ENCODE measurements around the gene FHIT. TPM values are rescaled to one million over a fixed set of nuclear protein-coding genes. Genes with fewer than 3 reads are reported as not detected.
"Not testable (repeated sequence)": the region's sequence is repeated elsewhere in the genome, so short reads cannot be mapped to it uniquely, and the experiment has no call there.

Gene FHIT
- polyA plus RNA-seq, 12 donors, result 3.8 to 10.9 (median 5.4) TPM; not detected in 2

DNA sequence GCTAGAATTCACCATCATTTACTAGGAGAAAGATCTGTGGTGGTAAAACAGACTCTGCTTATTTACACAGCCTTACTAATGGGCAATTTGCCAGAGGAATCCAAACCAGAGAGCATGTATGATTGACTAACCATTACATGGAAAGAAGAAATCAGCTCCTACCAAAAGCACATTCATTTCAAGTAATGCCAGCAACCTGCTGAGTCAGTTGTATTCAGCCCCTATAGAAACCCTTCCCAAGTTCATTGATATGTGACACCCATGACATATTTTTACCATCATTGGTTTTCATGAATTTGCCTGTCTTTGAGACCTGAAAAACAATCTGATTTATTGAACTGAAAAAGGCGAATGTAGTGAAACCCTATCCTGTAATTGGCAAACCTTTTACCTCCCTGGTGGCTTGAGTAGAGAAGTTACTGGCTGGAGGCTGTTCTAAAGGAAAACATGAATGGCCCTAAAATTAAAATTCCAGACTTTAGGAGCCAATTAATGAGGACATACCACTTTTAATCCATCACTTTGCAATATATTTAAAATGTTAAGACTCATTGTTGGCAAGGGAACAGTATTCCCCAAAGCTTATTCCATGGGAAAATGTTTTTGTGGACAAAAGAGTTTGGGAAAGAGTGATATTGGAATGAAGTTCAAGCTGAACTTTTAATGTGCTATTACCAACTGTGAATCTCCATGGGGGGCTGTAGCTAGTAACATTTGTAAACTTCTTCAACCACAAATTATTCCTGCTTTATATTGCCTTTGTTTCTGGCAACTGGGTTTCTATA lies 542.9 kb downstream of the FHIT start:
- DNase-seq, result no peak

DNA sequence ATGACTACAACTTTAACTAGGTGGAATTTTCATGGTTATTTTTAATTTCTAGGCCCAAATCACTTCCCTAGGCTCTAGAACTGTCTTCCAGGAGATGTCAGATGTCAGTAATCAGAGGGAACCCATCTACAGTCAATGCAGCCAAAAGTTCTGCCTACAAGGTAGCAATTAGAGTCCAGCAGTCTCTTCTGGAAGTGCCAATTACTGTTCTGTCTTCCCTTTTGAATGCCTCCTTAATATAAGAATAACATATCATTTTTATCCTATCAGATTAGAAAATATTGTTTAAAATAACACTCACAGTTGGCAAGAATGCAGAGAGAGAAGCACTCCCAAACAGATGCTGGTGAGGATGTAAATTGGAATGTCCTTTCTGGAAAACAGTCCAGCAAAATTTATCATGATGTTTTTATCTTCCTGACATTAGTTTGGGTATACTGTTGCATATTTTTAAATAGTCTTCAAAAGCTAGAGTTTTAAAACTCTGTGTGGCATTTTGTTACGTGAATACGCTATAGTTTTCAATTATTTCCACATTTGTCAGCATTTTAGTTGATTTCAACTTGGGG lies 543.7 kb downstream of the FHIT start:
- DNase-seq, result no peak

DNA sequence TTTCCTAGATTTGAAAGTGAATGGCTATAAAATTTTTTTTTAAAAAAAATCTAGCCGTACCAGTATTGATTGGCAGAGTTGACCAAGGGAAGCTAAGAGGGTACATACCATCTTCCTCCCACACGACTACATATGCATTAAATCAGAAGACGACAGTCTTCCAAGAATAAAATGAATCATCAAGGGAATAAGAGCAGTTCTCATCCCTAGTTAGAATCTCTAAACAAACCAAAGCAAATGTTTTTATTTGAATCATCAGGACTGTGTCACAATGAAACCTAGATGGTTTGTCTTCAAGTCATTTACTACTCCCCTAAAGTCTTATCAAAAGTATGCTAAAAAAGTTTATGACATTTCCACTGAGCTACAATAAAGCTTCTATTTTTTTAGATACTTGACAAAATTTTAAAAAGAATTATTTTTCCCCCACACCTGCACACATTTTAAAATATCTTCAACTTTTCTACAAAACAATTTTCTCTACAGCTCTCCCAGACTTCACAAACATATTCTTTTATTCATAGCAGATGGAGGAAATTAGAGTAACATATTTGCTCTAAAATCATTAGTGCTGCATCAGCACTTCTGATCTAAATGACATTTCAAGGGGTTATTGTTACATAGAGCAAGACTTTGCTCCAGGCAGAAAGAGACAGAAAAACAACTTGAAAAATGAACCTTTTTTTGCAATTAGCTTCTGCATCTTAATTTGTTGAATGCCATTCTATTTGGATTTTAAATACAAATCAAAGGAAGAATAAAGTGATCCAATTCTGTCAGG lies 547.1 kb downstream of the FHIT start:
- DNase-seq, result no peak

DNA sequence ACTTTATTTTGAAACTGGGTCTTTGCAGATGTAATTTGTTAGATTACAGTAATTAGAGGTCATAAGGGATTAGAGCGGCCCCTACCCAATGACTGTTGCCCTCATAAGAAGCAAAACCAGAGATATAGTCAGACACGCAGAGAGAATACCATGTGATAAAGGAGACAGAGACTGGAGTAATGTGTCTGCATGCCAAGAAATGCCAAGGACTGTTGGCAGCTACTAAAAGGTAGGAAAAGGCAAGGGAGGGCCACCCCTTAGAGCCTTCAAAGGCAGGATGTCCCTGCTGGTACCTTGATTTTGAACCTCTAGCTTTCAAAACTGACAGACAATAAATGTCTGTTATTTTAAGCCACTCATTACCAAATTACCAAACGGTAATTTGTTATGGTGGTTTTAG lies 548.2 kb downstream of the FHIT start:
- DNase-seq, result no peak

DNA sequence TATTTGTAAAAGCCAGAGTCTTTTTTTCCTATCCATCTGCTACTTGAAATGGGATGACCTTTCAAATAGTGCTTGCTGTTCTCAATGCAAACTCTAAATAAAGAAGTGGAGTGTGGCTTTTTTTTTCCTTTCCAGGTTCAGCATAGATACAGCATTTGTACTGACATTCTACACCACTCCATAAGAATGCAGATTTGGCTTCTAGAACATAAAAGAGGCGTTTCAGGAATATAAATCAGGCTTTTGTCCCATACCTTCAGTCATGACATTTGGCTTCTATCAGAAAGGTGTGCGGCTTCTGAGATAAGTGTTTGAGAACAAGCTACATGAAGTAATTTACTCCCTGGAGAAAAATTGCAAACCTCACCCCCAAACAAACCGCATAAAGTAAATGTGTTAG lies 553.1 kb downstream of the FHIT start:
- no peak for DNase-seq

DNA sequence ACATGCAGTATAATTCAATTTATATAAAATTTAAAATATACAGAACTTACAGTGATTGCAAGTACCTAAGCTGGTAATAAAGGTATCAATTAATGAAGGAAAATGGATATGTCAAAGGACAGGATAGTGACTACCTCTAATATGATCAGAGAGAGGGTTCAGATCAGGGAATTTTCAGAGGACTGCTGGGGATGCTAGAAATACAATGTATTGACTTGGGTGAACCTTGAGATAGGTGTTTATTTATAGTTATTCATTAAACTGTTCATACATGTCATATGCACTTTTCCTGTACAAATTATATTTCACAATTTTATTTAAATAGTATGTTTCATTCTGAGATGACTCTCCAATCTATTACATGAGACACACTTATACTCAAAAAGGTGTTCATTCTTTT lies 554.1 kb downstream of the FHIT start:
- DNase-seq, result no peak

DNA sequence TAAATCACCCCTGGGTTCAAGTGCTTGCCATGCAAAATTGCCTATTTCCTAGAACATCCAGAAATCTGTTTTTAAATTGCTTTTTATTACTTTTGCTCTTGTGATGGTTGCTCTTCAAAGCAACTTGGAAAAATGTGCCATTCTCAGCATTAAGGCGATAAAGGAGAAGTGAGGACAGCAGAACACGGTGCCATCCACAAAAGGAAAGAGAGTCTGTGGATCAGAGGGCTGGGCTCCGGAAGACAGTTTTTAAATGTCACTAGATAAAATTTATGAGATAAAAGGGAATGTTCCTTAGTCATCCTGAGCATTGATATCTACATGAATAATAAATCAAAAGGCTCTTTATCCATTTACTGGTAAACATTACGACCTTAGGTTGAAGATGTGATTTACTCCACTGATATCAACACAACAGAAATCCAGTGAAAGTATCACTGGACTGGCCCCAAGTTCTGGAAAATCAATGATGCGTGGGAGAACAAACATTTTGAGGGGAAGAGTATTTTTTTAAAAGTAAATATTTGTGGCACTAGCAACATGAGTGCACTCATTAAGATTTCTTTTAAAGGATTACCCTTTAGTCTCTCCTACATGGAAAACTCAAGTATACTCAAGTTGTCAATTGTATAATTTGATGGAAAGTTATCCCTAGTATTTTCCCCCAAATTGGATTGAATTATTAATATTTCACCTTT lies 554.7 kb downstream of the FHIT start:
- no peak for DNase-seq

DNA sequence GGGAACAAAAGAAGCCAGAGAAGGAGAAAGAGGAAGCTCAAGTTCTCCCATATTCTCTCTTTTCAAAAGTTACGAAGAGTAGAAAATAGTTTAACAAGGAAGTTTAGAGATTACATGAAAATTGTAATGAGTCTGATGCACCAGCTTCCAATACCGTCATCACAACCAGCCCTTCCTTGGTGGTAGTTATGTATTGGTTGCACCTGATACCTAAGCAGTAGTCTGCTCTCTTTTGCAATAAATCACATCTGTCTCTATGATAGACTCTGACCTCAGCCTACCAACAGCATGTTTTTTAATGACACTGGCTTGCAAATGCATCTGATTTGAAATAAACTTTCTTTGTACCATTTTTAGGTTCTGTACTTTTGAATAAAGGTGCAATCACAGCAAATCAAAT lies 575.8 kb downstream of the FHIT start:
- DNase-seq, result no peak

DNA sequence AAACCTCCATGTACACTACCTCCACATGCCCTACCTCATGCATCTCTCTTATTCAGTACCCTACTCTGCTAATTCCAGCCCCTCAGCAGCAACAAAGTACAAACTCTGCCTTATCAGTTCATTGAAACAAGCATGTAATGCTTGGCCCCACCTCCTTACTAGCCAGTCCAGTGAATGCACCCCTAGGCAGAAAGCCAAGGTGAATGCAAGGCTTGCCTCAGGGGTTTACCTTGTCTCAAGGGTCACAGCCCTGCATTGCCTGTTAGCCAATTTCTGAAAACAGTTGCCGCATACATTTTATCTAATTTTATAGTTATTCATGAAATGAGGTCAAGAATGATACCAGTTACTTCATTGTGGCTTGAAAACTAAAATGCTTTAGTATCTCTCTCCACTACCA lies 576.4 kb downstream of the FHIT start:
- no peak for DNase-seq

DNA sequence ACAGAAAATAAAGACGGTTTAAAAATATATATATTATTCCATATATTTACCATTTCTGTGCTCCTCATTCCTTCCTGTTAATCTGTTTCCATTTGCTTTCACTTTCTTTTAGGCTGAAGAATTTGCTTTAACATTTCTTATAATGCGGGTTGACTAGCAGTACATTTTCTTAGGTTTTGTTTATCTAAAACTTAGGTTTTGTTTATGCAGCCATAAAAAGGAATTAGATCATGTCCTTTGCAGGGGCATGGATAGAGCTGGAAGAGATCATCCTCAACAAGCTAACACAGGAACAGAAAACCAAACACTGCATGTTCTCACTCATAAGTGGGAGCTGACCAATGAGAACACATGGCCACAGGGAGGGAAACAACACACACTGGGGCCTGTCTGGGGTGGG lies 578.1 kb downstream of the FHIT start:
- no peak for DNase-seq

DNA sequence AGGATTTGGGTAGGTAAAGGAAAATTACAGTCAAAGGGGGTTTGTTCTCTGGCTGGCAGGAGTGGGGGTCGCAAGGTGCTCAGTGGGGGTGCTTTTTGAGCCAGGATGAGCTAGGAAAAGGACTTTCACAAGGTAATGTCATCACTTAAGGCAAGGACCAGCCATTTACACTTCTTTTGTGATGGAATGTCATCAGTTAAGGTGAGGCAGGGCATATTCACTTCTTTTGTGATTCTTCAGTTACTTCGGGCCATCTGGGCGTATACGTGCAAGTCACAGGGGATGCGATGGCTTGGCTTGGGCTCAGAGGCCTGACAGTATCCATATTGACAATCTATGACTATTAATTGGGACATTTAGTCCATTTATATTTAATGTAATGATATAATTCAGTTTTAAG lies 578.9 kb downstream of the FHIT start:
- not testable (repeated sequence) for DNase-seq

DNA sequence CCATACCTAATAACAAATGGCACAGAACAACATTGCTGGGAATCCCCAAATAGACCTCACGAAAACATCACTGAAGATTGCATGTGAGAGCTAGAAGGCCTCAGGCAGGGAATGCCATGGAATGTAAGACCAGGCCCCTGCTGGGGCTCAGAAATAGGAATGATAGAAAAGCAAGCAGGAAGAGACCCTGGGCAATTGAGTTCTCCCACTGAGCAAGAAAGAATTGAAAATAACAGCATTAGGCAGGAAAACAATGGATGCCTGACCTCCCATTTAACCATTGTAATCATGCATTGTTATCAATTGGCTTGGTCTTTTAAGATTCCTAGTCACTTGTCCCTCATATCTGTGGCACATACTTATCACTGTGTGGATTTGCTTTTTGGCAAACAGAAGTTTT lies 581.6 kb downstream of the FHIT start:
- DNase-seq, result no peak

DNA sequence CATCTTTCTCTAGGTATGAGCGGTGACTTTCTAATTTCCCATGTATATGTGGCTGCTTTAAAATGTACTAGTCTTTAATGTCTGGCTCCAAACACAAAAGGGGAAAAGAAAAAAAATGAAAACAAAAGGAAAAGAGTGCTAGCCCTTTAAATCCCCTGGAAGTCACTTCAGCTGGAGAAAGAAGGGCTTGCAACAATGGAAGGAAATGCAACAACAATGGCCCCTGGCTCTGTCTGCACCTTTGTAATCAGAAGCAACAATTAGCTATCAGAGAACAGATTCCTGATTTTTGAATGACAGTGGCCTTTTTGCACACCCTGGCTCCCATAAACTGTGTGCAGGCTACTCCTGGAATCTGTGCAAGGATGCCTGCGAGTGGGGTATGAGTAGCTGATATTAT lies 591.2 kb downstream of the FHIT start:
- DNase-seq, result no peak

DNA sequence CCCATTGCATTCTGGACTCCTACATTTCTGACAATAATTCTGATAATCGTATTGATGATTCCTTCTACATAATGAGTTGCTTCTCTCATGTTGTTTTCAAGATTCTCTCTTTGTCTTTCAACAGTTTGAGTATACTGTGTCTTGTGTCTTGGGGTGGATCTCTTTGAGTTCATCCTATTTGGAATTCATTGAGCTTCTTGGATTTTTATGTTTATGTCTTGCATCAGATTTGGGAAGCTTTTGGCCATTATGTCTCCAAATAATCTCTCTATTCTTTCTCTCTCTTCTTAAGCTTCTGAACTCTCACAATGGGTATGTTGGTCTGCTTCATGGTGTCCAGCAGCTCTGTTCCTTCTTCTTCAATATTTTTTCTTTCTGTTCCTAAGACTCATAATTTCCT lies 592.2 kb downstream of the FHIT start:
- DNase-seq, result no peak

DNA sequence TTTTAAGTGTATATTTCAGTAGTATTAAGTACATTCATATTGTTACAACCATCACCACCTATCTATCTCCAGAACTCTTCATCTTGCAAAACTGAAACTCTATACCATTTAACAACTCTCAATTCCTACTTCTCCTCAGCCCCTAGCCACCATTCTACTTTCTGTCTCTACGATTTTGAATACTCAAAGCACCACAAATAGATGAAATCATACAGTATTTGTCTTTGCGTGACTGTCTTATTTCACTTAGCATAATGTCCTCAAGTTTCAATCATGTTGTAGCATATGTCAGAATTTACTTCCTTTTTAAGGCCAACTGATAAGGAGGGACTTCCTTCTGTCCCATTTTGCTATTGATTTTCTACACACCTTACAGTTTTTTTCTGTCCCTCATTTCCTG lies 593.3 kb downstream of the FHIT start:
- DNase-seq, result no peak

DNA sequence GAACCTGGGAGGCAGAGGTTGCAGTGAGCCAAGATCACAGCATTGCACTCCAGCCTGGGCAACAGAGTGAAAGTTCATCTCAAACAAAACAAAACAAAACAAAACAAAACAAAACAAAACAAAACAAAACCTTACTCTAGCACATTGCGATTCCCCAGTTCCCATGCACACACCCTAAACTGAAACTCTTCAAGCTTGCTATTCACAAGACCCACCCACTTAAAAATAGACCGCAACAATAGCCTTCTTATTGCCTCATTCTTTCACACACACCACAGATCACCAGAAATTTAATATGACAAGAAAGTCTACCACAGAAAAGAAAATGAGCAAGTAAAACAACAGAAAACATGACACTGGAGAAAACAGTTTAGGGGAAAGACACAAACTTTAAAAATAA lies 598.4 kb downstream of the FHIT start:
- no peak for DNase-seq

DNA sequence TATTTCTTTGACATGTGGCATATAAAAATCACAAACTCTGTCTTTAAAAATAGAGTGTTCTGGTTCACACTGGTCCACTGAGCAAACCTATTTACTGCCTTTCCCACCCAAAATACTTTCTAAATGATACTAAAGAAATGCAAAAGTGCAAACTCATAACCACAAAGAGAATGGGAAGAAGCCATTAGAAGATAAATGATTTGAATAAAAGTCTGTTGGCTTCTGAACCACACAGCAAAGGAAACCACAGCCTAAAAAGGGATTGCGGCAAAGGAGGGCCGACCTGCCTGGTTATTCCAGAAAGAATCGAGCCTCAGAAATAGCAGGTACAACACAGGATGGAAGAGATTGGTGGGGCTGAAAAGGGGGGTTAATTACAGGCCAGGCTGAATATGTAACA lies 599.5 kb downstream of the FHIT start:
- DNase-seq, result no peak

DNA sequence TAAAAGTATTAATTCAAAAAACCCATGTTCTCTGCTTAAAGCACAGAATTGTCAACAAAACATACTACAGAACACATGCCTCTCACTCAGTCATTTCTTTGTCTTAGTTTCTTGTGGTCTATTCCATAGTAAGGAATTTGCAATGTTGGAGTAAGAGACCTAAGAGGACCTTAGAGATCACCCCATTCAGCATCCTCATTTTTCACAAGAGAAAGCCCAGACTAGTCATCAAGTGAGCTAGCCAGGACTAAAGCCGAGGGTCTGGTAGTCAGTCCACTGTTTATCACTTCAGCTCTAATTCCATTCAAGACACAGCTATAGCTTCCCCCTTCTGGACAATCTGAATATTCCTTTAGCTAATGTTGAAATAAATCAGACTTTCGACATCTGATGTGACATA lies 601.1 kb downstream of the FHIT start:
- no peak for DNase-seq

DNA sequence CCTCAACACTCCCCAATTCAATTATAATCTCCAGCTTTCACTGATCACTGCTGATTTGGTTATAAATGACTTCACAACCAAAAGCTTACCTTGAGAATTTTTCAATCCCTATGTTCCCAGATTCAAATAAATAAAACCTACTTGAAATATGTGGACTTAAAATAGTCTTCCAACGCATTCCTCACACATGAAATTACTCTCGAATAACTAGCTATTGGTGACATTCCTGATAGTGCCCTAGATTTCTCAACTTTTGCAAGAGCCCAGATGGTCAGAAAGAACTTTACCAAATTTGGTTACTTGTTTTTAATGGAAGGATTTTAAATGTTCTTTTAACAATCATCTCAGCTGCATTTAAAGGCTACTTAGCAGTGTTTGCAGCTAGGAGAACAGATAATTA lies 605.5 kb downstream of the FHIT start:
- no peak for DNase-seq

DNA sequence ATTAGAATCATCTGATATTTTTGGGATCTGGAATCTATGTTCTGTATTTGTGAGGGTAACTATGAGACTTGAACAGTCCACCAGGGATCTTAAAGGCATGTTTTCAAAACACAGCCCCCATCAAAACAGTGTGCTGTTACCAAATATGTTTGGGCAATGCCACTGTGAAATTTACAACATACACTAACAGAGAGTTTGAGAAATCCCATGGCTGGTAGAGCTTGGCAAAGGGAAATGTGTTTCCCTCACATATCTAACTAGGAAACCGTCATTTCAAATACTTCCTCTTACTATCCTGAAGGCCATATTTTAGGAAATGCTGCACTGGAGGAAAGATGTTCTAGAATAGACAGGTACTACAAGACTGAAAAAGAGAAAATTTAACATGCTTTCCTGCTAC lies 607.4 kb downstream of the FHIT start:
- no peak for DNase-seq

DNA sequence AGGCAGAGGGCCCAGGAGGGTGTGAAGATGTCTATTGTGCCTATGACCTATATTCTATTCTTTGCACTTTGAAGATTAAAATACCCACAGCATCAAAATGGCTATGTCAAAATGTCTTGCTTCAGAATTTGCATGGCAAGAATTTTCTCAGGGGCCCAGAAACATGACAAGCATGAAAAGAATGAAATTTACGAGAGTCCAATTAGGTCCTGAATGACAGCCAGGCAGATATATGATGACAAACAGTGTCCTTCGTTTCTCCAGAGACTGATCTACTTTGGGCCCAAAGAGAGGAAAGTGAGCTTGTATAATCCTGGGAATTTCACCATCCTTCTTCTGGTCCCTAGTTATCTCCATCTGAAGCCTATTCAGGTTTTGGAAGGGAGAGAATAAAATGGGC lies 609.9 kb downstream of the FHIT start:
- DNase-seq, result no peak

DNA sequence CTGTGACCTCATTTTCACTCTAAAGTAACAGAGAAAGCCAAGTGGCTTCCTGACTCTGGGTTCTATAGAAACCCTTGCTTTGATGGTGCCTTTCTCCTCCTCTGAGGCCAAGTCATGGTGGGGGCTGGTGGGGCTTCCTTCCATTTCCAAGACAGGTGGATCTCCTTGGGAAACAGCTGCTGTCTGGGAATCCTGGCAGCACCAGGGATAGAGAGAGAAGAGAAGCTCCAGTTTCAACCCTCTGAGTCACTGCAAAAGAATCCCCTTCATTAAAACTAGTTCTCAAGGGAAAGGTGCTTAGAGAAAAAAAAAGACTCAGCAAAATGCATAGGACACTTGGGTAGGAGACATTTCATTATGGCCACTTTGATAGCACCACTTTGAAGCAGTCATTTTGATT lies 614.4 kb downstream of the FHIT start:
- no peak for DNase-seq

DNA sequence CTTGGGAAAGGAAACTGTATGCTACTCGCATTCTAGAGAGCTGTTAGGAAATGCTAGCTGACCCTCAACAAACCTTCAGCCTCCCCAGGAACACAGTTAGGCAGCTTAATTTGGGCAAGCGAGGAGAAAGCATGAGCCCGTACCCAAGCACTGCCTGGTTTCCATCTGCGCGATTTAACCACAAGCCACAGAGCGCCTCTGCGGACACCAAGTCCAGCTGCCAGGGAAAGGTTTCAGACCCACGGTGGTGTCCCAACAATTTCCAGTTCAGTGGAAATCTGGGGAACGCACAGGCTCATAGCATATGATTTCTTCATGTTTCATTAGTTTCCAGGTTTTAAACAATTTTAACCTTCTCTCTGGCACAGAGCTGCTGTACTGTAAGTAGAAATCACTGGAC lies 617.6 kb downstream of the FHIT start:
- DNase-seq, result no peak

Data from muscle of arm (tissue), 12 donors.